ENCODE results near the gene CAPN15. TPM values are rescaled to one million over a fixed set of nuclear protein-coding genes. Genes with fewer than 3 reads are reported as not detected.
A peak's percentile ranks its signal among the peaks of the same experiment; 100 is the strongest.

The CAPN15 gene
- total and polyA plus RNA-seq, 11 donors, result 12.0 to 35.5 (median 20.3) TPM

DNA sequence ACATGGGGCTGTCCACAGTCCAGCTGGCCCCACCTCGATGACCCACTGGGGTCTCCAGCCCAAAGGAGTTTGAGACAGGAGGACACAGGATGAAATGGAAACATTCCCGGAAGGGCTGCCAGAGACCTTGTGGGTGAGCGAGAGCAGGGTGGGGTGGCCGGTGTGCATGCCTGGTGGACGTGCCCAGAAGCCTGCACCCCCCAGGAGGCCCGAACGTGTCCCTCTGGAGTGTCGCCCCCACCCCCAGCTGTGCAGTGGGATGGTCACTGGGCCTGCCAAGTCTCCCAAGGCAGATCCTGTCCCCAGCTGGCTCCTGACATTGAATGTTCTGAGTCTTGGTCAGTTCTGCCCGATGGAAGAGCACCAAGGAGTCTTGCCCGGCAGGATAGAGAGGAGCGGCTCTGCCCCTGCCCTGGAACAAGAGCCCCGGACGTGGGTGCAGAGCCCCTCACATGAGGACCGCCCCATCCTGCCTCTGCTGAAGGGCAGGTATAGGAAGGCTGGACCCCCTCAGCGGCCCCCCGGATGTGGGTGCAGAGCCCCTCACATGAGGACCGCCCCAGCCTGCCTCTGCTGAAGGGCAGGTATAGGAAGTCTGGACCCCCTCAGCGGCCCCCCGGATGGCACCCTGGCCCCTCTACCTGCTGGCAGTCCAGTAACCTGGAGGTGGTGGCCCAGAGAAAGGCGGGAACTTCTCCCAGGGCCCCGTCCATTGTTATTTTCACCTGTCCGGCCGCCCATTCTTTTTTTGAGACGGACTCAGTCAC, 3.1 kb upstream of the CAPN15 start:
- peaks cover 0 to 19% (median 13%) of the 10 kb centered on the region in 9 donors for H3K36me3 ChIP-seq
- H3K9me3 ChIP-seq, result no peaks in the 10 kb centered on the region
- no peak for TF ChIP-seq POLR2A (IDR thresholded peaks at IDR 0.05)
- no peak for TF ChIP-seq CTCF (IDR thresholded peaks at IDR 0.05)
- no peak for ATAC-seq
- H3K27me3 ChIP-seq, result no peaks in the 10 kb centered on the region
- no peak overlapping the region for H3K27ac ChIP-seq
- no peak overlapping the region for H3K4me3 ChIP-seq
- DNase-seq, result peak in 2 of 5 donors; percentile 31 to 53
- 74 to 86% (median 78%) methylated on average over 11 to 24 of the region's 24 CpGs for WGBS, 4 donors
- intact Hi-C loops (cut with DNase I), result loop anchor here in 1 of 10 donors (10.0 kb wide), 1 partner anchor 100 kb away; the partner anchor contains the start of gene RAB11FIP3
- peaks cover 9 to 39% (median 24%) of the 10 kb centered on the region in 12 donors for H3K4me1 ChIP-seq

GRCh38 chr16:525123-525519, 2.4 kb upstream of the CAPN15 start:
- Histone ChIP-seq H3K27ac (peak overlapping the region in 1 of 12 donors; percentile 99), H3K4me3 (peak overlapping the region in 1 of 12 donors; percentile 93), H3K36me3 (peaks cover 0 to 13% (median 7%) of the 10 kb centered on the region in 9 donors), H3K27me3 (no peaks in the 10 kb centered on the region), H3K4me1 (peaks cover 11 to 46% (median 30%) of the 10 kb centered on the region in 12 donors), H3K9me3 (no peaks in the 10 kb centered on the region)
- TF ChIP-seq POLR2A (IDR thresholded peaks at IDR 0.05) (no peak), CTCF (IDR thresholded peaks at IDR 0.05) (no peak)
- ATAC-seq (no peak), DNase-seq (no peak)
- intact Hi-C loops (cut with DNase I), result loop anchor here in 1 of 10 donors (10.0 kb wide), 1 partner anchor 100 kb away; the partner anchor contains the start of gene RAB11FIP3
- WGBS, 4 donors, result 88 to 98% (median 94%) methylated on average over 8 of the region's 8 CpGs

- no peak for TF ChIP-seq POLR2A (IDR thresholded peaks at IDR 0.05)
- TF ChIP-seq CTCF (IDR thresholded peaks at IDR 0.05), result no peak
- DNase-seq (no peak), ATAC-seq (no peak)
- Histone ChIP-seq H3K36me3 (peaks cover 0 to 8% (median 2%) of the 10 kb centered on the region in 9 donors), H3K27me3 (no peaks in the 10 kb centered on the region), H3K4me3 (peak overlapping the region in 8 of 12 donors; percentile 73 to 94 (median 85)), H3K4me1 (peaks cover 11 to 51% (median 36%) of the 10 kb centered on the region in 12 donors), H3K9me3 (no peaks in the 10 kb centered on the region), H3K27ac (peak overlapping the region in 7 of 12 donors; percentile 34 to 100 (median 99))
- intact Hi-C loops (cut with DNase I), result loop anchor here in 1 of 10 donors (10.0 kb wide), 1 partner anchor 101 kb away; the partner anchor contains the start of gene RAB11FIP3
- WGBS, 4 donors, result 78 to 84% (median 79%) methylated on average over 12 to 13 of the region's 13 CpGs
Observed at GRCh38 chr16:525520-526180, 1.9 kb upstream of the CAPN15 start.

Measured in heart left ventricle (tissue), 16 donors.